HG03520 (cell line): ENCODE measurements around the gene GAB2.
A peak's percentile ranks its signal among the peaks of the same experiment; 100 is the strongest.
"Not testable (repeated sequence)": the region's sequence is repeated elsewhere in the genome, so short reads cannot be mapped to it uniquely, and the experiment has no call there.

ENCODE experiments used
- ATAC-seq: cut with Tn5 transposase; IDR thresholded peaks from one replicate; pipeline ENCODE4 v1.9.1; 2021; ENCODE audit warnings: mild to moderate bottlenecking, moderate library complexity; ENCODE audit not compliant: unreplicated experiment

Gene GAB2

GRCh38 chr11:78417175-78417887 lies at the start of gene GAB2:
TSS of gene GAB2 (minus strand) at chr11:78417820. CDS start at chr11:78417720, 100 bp downstream.
- ATAC-seq: no peak

DNA sequence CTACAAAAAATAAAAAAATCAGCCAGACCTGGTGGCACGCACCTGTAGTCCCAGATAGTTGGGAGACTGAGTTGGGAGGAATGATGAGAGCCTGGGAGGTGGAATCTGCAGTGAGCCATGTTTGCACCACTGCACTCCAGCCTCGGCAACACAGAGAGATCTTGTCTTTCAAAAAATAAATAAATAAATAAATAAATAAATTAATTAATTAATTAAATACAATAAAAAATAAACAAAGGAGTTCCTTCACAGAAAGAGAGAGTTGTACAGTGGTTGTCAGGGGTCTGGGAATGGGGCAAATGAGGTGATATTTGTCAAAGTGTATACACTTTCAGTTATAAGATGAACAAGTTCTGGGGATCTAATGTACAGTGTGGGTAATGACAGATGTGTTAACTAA lies 49.8 kb upstream of the GAB2 start:
- no peak for ATAC-seq

DNA sequence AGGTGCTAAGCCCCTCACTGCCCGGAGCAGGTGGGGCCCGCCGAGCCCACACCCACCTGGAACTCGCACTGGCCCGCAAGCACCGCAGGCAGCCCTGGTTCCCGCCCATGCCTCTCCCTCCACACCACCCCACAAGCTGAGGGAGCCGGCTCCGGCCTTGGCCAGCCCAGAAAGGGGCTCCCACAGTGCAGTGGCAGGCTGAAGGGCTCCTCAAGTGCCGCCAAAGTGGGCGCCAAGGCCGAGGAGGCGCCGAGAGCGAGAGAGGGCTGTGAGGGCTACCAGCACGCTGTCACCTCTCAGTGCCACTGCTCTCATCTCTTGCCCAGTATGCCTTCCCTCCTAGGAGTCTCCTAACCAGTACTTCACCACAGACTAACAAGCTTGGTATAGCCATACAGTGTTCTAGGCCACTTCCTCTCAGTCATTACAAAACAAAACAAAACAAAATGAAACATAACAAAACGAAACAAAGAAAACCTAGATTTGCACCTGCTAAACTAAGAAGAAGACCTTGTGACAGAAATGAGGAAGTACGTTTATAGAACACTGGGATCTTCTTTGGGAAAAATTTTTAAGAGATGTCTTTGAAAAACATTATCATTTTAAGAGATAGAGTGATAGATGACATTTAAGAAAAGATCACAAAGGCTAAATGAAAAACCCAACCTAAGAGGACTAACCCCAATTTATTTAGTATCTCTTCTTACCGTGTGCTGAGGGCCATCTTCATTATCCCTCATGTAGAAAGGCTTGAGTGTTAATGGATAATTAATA lies 47.7 kb upstream of the GAB2 start:
- peak; percentile 98 for ATAC-seq

GRCh38 chr11:78464787-78465168 lies 47.2 kb upstream of the GAB2 start:
- not testable (repeated sequence) for ATAC-seq

- ATAC-seq: no peak
Measured at GRCh38 chr11:78460471-78460870, 42.9 kb upstream of the GAB2 start.

GRCh38 chr11:78459738-78460137 lies 42.1 kb upstream of the GAB2 start:
- no peak for ATAC-seq

- no peak for ATAC-seq
Measured at GRCh38 chr11:78457448-78457847, 39.8 kb upstream of the GAB2 start.

DNA sequence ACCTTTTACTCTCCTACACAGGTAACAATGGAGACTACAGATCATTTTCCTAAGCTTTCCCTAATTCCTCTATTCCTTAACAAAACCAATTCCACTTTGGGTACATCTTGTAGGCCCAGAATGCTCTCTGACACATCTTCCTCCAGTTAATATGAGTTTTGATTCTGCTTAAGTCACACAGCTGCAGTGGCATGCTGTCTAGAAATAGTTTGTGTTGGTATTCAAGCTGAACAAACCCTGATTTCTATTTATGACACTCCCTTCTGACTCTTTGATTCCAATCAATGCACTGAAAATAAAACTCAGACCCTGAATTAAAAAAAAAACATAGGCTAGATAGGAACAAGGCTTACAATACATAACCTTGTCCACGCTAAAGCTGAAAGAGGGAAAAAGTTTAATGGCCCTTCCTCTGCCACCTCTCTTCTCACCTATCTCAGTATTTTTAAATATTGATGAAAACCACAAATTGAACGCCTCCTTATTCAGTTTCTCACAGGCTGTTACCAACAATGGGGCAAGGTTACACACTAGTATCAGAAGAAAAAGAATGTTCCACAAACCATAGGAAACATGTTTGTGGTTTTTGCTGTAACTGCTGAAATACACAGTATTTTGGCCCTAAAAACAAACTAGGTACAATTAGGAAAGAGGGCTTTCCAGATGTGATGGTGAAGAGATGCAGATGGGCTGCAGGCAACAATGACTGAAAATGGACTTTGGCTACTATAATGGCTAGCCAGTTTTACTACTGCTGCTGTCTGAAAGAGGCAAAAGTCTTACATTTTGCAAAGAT lies 35.7 kb upstream of the GAB2 start:
- ATAC-seq: no peak

DNA sequence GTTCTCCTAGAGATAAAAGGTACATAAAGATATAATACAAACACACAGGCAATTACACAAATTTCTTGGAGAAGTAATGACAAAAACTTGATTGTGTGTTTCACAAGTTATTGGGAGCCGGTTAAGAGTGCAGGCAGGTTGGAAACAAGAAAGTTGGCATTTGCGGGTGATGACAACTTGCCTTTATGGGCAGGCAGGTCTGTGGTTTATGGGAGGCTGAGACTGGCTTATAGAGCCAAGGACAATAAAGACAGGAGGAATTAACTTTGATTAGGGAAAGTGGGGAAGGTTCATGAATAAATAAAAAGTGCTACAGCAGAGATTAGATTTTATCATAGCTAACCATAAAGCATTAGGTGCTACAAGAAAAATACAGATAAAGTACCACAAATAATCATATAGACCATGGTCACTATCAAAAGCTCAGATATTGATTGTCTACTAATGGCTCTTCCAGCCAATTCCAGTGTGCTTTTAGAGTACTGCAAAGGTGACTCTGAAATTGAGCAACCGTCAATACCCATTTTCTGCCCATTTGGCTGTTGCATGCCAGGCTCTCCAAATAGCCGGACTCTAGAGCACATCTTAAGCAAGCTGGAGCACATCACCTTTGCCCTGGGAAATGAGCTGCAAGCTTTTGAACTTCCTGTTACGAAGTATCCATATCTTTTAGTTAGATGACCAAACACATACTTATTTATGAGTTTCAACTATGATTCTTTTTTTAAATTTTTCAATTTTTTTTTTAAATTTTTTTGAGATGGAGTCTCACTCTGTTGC lies 33.9 kb upstream of the GAB2 start:
- no peak for ATAC-seq

- no peak for ATAC-seq
Measured at GRCh38 chr11:78450866-78451265, 33.2 kb upstream of the GAB2 start.

DNA sequence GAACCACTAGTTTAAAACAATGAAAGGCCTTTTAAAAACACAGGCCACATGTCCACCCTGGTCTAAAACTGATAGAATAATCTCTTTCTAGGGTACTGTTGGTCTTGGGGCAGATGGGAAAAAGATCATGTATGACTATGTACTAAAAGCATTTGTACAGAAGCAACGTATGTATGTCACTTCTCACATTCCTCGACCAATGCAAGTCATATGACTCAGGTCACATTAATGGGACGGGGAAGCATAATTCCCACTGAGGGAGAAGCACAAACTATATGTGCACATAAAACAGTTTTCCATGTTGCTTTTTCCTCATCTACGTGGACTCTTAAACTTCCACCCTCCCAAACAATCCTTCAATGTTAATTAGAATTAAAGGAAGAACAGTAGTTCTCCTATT lies 32.2 kb upstream of the GAB2 start:
- no peak for ATAC-seq

- no peak for ATAC-seq
Measured at GRCh38 chr11:78446210-78446609, 28.6 kb upstream of the GAB2 start.

GRCh38 chr11:78444726-78445125 lies 27.1 kb upstream of the GAB2 start:
- ATAC-seq: no peak

- ATAC-seq: no peak
Measured at GRCh38 chr11:78441956-78442355, 24.3 kb upstream of the GAB2 start.

- ATAC-seq: peak; percentile 81
Measured at GRCh38 chr11:78438298-78438975, 20.8 kb upstream of the GAB2 start.

- ATAC-seq: no peak
Measured at GRCh38 chr11:78432956-78433355, 15.3 kb upstream of the GAB2 start.

DNA sequence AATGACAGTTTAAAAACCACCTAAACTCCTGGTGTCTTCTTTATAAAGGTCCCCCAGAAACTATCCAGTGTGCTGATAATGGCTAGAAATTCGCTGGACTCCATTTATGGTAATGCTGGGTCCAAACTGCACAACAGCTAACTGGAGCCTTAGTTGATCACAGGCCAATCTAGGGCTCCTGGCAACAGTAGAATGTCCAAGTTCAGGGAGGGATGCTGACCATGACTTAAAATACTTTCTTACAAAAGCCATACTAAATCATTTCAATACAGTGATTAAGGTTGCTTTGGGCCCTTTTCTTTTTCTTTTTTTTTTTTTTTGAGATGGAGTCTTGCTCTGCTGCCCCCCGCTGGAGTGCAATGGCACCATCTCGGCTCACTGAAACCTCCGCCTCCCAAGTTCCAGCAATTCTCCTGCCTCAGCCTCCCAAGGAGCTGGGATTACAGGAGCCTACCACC lies 14.5 kb upstream of the GAB2 start:
- ATAC-seq: no peak

DNA sequence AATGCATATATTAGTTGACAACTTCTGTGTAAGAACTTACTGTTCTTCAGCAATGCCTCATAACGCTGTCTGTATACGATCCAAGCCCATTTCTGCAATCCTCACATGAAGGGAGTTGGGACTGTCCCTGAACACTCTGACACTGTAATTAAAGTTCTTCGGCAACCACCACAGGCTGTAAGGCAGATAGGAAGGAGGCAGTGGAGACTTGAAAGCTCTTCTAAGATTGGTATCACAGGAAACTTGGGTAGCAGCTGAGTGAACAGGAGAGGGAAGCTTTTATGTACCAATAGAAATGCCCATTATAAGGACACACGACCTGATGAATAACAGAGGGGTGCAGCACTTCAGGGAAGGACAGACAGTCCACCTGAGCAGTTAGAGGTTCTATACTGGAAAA lies 12.0 kb upstream of the GAB2 start:
- no peak for ATAC-seq

- ATAC-seq: no peak
Measured at GRCh38 chr11:78429209-78429608, 11.6 kb upstream of the GAB2 start.

GRCh38 chr11:78428773-78429172 lies 11.2 kb upstream of the GAB2 start:
- ATAC-seq: no peak
